Epithelial cell of esophagus (primary cell): Measurements from ENCODE around the gene MISFA.
A peak's percentile ranks its signal among the peaks of the same experiment; 100 is the strongest.

Experiments used
- DNase-seq: peaks from one replicate; pipeline ENCODE4 v3.0.0; 2010; ENCODE audit warnings: low read depth
- H3K4me3 ChIP-seq: 2 replicates; pipeline ENCODE4 v1.5.1; 2011; ENCODE audit warnings: mild to moderate bottlenecking, low read length, control low read depth
- TF ChIP-seq, protein P1 (sequence below): IDR thresholded peaks from 2 replicates; pipeline ENCODE4 v1.5.1; 2011; ENCODE audit warnings: low read depth, mild to moderate bottlenecking, low read length, control low read depth, inconsistent platforms; ENCODE audit not compliant: insufficient read depth; ENCODE audit errors: missing control alignments

Gene MISFA

DNA sequence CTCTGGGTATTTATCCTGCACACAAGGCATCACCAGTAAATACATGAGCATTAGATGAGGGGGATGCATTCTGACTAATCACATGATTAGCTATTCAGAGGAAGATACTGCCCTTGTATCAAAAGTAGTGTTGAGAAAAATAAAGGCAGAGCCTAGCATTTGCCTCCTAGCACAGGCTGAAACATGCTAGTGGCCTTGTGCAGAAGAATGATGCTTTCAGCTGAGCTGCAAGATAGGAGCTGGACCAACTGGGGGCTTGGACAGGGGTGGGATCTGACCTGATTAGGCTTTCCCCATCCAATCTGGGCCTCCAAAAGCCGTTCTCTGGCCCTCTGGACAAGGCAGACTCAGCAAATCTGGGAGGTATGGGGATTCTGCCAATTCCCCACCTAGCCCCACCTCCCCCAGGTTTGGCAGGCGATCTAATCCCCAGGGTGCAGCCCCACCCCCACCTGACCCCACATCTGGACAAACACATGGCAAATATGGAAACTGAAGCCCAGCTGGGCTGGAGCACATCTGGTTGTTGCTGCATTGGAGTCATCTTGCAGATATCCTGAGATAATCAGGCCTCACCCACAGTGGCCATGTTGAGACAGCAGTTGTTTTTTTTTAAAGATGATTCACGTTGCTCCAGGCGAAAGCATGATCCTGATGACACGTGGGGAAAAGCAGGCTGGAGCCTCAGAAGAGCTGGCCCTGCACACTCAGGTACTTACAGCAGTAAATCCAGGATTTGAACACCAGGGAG is 4.4 kb upstream of the MISFA start:
- TF ChIP-seq, protein P1, sequence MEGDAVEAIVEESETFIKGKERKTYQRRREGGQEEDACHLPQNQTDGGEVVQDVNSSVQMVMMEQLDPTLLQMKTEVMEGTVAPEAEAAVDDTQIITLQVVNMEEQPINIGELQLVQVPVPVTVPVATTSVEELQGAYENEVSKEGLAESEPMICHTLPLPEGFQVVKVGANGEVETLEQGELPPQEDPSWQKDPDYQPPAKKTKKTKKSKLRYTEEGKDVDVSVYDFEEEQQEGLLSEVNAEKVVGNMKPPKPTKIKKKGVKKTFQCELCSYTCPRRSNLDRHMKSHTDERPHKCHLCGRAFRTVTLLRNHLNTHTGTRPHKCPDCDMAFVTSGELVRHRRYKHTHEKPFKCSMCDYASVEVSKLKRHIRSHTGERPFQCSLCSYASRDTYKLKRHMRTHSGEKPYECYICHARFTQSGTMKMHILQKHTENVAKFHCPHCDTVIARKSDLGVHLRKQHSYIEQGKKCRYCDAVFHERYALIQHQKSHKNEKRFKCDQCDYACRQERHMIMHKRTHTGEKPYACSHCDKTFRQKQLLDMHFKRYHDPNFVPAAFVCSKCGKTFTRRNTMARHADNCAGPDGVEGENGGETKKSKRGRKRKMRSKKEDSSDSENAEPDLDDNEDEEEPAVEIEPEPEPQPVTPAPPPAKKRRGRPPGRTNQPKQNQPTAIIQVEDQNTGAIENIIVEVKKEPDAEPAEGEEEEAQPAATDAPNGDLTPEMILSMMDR: no peak
- DNase-seq: peak; percentile 94
- no peak overlapping the region for H3K4me3 ChIP-seq

DNA sequence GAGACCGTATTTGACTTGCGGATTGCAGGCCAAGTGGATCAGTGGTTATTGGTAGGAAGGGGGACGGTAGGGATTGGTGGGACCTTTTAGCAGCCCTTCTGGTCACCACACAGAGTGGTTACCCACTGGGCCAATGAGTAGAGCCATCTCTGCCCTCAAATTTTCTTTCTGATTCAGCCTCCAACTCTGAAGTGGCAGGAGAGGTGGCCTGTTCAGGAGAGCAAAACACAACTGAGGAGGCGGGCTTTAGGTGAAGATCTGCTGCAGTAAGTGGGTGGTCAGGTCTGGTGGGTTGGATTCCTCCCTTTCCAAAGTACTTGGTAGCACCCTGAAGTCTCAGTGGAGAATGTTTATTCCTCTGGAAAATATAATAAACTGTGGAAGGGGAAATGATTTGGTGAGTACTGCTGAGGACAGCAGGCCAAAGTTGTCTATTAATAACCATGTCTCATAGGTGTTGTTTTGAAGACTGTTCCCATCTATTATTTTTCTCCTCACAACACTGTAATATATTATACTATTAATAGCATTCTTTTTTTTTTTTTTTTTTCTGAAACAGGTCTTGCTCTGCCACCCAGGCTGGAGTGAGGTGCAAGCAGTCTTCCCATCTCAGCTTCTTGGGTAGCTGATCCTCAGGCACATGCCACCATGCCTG is 1.5 kb downstream of the MISFA start:
- no peak for DNase-seq
- TF ChIP-seq, protein P1: no peak
- no peak overlapping the region for H3K4me3 ChIP-seq

DNA sequence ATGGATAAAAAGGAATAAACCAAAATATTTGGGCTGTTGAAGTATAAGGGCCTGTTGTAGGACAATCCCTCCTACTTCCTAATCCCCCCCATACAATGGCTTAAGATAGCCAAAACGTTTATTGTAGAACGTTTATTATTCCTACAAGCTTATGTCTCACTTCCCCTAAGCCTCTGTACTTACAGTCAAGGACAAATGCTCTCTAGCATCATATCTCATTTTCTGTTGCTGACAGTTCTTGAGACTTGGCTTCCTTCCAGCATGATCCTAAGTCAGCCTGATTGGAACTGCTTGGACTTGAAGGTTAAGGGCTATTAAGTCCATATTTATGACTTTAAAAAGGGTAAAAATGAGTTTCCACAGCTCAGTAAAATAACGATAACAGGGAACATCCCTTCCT is 8.8 kb downstream of the MISFA start:
- no peak overlapping the region for H3K4me3 ChIP-seq
- TF ChIP-seq, protein P1: no peak
- no peak for DNase-seq

DNA sequence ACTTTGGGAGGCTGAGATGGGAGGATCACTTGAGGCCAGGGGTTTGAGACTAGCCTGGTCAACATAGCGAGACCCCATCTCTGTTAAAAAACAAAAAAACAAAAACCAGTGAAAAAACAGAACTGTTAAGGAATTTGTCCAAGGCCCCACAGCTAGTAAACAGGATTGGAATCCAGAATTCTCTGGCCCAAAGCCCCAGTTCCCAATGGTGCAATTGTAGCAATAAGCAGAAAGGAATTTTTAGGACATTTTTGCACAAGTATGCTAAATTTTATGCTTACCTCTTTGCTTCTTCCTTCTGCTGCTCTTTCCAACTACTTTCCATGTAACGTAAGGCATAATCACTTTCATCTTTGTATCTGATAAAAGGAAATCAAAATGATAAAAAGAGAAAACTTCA is 11.6 kb downstream of the MISFA start:
- DNase-seq: no peak
- TF ChIP-seq, protein P1: no peak
- H3K4me3 ChIP-seq: no peak overlapping the region

DNA sequence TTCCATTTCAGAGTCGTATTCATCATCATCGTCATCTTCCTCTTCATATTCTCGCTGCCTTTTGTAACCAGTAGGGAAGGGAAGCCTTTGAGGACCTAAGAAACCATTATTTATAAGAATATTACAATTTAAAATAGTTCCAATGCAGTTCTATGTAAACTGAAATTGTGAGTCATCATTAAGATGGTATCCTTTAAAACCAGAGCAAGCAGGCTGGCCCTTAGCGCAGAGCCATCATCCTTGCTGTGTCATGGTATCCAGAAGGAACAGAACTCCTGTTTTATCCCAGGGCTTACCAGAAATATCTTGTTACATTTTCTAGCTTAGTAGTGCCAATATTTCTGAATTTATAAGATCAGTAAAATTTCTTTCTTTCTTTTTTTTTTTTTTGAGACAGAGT is 12.8 kb downstream of the MISFA start:
- no peak overlapping the region for H3K4me3 ChIP-seq
- DNase-seq: no peak
- TF ChIP-seq, protein P1: no peak

DNA sequence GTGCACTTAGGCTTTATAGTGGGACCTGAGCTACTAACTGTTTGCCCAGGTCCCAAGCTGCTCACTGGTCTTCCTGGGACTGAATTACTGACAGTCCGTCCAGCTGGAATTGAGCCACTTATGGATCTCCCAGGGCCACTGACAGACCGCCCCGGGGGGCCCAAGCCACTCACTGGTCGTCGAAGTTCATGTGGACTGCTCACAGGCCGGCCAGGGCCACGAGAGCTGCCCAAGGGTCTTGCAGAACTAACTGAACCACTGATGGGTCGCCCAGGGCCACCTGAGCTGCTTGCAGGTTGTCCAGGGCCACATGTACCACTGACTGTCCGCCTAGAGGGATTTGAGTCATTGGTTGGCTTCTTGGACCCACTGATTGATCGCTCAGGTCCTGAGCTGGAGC is 15.1 kb downstream of the MISFA start:
- no peak for DNase-seq
- TF ChIP-seq, protein P1: no peak
- H3K4me3 ChIP-seq: no peak overlapping the region
